IMR-90 (cell line): ENCODE measurements around the gene PCDHB8.

Experiments
- CEBPB ChIP-seq: IDR thresholded peaks from 2 replicates; pipeline ENCODE4 v1.6.1; 2012; ENCODE audit warnings: low read depth, low read length, improper control_type of control experiment
- CHD1 ChIP-seq: IDR thresholded peaks from 2 replicates; pipeline ENCODE4 v1.6.1; 2012; ENCODE audit warnings: low read depth, low read length, improper control_type of control experiment
- FOS ChIP-seq: fragments of 150-350 bp; IDR thresholded peaks from 2 replicates; pipeline ENCODE4 v1.6.1; 2016; ENCODE audit warnings: low read depth, low read length
- MAFK ChIP-seq: IDR thresholded peaks from 2 replicates; pipeline ENCODE4 v1.6.1; 2012; ENCODE audit warnings: low read depth, low read length, improper control_type of control experiment
- MAZ ChIP-seq: IDR thresholded peaks from 2 replicates; pipeline ENCODE4 v1.6.1; 2012; ENCODE audit warnings: low read depth, mild to moderate bottlenecking, low read length, improper control_type of control experiment, moderate library complexity, borderline replicate concordance
- MXI1 ChIP-seq: IDR thresholded peaks from 2 replicates; pipeline ENCODE4 v1.6.1; 2012; ENCODE audit warnings: low read depth, mild to moderate bottlenecking, low read length, moderate library complexity, borderline replicate concordance
- NFE2L2 ChIP-seq: fragments of 150-350 bp; IDR thresholded peaks from 2 replicates; pipeline ENCODE4 v1.6.1; 2016; ENCODE audit warnings: low read depth, mild to moderate bottlenecking, low read length
- POLR2A ChIP-seq: IDR thresholded peaks from 2 replicates; pipeline ENCODE4 v1.6.1; 2012; ENCODE audit warnings: mild to moderate bottlenecking, low read depth, low read length
- RAD21 ChIP-seq: IDR thresholded peaks from 2 replicates; pipeline ENCODE4 v1.6.1; 2012; ENCODE audit warnings: low read length, improper control_type of control experiment
- RFX5 ChIP-seq: IDR thresholded peaks from 2 replicates; pipeline ENCODE4 v1.8.0; 2012; ENCODE audit warnings: low read depth, mild to moderate bottlenecking, low read length, moderate library complexity
- SMC3 ChIP-seq: fragments of 150-350 bp; IDR thresholded peaks from 2 replicates; pipeline ENCODE4 v1.6.1; 2016; ENCODE audit warnings: low read depth, mild to moderate bottlenecking, antibody characterized with exemption, low read length, moderate library complexity
- USF2 ChIP-seq: fragments of 150-350 bp; IDR thresholded peaks from 2 replicates; pipeline ENCODE4 v1.6.1; 2017; ENCODE audit warnings: mild to moderate bottlenecking, antibody characterized with exemption, low read length, low read depth
- TF ChIP-seq, protein P1 (sequence below): conservative IDR thresholded peaks from 2 replicates; pipeline ENCODE4 v1.5.1; 2012; ENCODE audit warnings: mild to moderate bottlenecking, low read depth, low read length, improper control_type of control experiment
- TF ChIP-seq, protein P2 (sequence below): fragments of 150-350 bp; IDR thresholded peaks from 2 replicates; pipeline ENCODE4 v1.6.1; 2016; ENCODE audit warnings: low read depth, mild to moderate bottlenecking, low read length, moderate library complexity, borderline replicate concordance

DNA sequence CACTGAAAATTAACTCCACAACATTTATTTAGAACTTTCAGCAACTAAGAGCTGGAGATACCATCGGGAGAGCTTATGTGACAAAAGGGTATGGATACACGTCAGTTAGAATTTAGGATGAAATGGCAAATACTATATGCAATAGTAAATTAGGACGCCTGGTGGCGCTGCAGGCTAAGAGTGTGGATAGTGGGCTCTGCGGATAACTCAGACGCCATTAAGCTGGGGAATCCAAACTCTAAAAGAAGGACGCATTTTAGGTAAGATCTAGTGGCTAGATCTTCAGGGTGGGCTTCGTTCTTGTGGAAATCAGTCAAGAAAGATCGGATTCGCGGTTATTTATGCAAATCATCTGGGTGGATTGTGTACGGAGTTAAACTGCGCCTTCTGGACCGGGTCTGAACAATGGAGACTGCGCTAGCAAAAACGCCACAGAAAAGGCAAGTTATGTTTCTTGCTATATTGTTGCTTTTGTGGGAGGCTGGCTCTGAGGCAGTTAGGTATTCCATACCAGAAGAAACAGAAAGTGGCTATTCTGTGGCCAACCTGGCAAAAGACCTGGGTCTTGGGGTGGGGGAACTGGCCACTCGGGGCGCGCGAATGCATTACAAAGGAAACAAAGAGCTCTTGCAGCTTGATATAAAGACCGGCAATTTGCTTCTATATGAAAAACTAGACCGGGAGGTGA, 42.4 kb upstream of the PCDHB8 start, which contains the start of gene PCDHB5:
- TF ChIP-seq POLR2A: no peak
- no peak for TF ChIP-seq FOS
- TF ChIP-seq, protein P1, sequence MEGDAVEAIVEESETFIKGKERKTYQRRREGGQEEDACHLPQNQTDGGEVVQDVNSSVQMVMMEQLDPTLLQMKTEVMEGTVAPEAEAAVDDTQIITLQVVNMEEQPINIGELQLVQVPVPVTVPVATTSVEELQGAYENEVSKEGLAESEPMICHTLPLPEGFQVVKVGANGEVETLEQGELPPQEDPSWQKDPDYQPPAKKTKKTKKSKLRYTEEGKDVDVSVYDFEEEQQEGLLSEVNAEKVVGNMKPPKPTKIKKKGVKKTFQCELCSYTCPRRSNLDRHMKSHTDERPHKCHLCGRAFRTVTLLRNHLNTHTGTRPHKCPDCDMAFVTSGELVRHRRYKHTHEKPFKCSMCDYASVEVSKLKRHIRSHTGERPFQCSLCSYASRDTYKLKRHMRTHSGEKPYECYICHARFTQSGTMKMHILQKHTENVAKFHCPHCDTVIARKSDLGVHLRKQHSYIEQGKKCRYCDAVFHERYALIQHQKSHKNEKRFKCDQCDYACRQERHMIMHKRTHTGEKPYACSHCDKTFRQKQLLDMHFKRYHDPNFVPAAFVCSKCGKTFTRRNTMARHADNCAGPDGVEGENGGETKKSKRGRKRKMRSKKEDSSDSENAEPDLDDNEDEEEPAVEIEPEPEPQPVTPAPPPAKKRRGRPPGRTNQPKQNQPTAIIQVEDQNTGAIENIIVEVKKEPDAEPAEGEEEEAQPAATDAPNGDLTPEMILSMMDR: peak; percentile 25; the same call in 1 of the 2 replicates
- no peak for TF ChIP-seq USF2
- TF ChIP-seq MXI1: no peak
- TF ChIP-seq MAZ: no peak
- TF ChIP-seq, protein P2, sequence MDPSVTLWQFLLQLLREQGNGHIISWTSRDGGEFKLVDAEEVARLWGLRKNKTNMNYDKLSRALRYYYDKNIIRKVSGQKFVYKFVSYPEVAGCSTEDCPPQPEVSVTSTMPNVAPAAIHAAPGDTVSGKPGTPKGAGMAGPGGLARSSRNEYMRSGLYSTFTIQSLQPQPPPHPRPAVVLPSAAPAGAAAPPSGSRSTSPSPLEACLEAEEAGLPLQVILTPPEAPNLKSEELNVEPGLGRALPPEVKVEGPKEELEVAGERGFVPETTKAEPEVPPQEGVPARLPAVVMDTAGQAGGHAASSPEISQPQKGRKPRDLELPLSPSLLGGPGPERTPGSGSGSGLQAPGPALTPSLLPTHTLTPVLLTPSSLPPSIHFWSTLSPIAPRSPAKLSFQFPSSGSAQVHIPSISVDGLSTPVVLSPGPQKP: no peak
- no peak for TF ChIP-seq CEBPB
- TF ChIP-seq SMC3: no peak
- no peak for TF ChIP-seq RFX5
- TF ChIP-seq RAD21: 0 out of 2 replicates have a peak, but pooled peaks have one; percentile 10
- TF ChIP-seq MAFK: no peak
- no peak for TF ChIP-seq CHD1
- TF ChIP-seq NFE2L2: no peak
